NOMO-1 (cell line): ENCODE data around the gene IRGQ.
"Not testable (repeated sequence)": the region's sequence is repeated elsewhere in the genome, so short reads cannot be mapped to it uniquely, and the experiment has no call there.

Source experiments
- DNase-seq, 2 experiments: peaks; one replicate each; lab custom pipeline; 2025; ENCODE audit not compliant: unreplicated experiment in 2 of 2; lab: John Stamatoyannopoulos, UW

Gene IRGQ

DNA sequence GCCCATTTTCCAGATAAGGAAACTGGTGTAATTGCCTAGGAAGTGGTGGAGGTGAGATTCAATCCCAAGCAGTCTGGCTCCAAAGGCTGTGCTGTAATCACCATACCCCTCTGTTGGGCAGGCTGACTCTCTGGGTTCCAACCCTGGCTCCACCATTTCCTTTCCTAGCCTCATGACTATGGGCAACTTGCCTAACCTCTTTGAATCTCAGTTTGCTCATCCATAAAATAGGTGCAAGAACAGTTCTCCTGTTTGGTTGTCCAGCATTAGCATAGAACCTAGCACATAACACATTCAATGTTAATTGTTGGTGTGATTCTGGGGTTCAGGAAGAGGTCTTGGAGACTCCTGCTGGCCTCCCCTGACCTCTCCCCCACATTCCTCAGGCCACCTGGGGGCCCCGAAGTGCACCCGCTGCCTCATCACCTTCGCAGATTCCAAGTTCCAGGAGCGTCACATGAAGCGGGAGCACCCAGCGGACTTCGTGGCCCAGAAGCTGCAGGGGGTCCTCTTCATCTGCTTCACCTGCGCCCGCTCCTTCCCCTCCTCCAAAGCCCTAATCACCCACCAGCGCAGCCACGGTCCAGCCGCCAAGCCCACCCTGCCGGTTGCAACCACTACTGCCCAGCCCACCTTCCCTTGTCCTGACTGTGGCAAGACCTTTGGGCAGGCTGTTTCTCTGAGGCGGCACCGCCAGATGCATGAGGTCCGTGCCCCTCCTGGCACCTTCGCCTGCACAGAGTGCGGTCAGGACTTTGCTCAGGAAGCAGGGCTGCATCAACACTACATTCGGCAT, 2.7 kb upstream of the IRGQ start:
- DNase-seq = no peak

DNA sequence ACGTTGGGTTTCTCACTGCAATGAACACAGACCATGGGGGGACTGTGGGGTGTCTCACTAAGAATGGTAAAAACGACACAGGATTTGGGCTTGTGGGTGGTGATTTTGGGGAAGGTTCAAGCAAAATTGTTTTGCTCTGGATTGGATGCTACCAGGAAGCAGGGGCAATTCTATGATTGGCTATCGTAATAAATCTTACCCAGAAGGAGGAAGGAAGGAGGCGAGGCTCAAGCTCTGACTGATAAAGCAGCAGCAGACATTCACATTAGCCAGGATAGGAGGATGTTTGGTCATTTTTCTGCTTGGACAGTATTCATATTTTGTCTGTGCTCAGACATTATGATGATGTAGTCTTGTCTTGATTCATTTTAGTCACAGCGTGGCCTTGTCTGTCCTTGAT, 1.9 kb upstream of the IRGQ start:
- DNase-seq = peak in 1 of 2 experiments; percentile 17

DNA sequence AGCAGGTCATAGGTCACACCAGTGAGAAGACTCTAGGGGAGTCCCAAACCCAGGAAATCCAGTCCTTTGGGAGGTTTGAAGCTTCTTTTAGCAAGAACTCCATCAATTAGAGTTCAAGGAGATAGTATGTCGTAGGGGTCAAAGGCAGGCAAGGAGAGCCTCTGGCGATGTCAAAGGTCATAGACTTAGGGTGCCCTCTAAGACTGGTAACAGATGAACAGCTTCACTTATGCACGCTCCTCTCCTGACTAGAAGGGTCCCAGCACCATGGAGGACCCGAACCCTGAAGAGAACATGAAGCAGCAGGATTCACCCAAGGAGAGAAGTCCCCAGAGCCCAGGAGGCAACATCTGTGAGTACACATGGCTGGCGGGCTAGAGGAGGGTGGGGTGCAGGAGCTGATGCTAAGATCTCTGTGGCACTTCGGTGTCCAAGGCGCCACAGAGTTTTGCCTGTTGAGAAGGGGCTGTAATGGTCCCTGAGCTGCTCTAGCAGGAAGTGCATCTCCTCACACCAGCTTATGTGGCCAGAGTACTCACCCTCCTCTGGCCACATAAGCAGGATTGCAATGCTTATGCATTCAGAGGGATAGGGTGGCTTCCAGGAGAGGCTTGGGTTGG, 1.0 kb upstream of the IRGQ start:
- peak in 1 of 2 experiments; percentile 18 for DNase-seq

DNA sequence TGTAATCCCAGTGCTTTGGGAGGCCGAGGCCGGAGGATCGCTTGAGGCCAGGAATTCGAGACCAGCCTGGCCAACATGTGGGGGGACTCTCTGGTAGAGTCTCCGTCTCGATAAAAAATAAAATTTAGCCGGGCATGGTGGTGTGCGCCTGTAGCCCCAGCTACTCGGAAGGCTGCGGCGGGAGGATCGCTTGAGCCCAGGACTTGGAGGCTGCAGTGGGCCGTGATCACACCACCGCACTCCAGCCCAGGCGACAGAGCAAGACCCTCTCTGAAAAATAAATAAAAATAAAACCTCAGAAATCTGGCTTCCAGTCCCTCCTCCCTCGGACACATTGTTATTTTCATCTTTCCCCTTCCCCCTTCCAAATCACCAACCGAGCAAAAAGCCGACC, 332 bp downstream of the IRGQ start:
- no peak for DNase-seq

DNA sequence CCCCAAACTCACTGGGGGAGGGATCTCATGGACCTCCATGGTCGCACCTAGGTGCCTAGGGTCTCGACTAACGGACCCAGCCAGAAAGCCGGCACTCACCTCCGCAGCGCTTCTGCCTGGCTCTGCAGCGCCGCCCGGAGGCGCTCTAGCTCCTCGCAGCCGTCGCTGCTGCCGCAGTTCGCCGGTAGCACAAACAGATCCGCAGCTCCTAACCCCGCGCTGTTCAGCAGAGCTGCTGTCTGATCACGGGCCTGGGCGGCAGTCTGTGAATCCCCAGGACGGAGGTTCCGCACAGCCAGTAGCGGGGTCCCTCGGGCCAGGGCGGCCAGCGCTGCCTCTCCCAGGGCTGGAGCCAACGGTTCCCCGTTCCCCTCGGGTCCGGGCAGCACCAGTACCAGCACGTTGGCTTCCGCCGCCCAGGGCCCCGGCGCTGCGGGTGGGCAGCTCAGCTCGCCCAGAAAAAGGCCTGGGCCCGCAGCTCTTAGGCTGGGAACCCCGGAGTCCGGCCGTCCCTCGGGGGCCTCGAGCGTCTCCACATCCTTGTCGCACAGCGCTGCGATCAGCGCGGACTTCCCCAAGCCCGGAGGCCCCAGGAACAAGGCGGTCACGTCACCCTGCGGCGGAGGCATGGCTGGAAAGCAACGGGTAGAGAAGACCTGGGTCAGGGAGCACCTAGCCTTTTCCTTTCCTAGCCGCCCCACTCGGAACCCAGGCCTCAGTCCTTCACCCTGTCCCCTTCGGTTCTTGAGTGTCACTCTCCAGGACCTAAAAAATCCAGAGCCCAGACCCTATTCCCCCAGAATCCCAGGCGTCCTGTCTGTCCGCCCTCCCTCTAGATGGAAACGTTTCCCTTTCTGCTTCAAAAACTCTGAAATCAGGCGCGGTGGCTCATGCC, 977 bp downstream of the IRGQ start:
- DNase-seq = peak; percentile 65 to 73

DNA sequence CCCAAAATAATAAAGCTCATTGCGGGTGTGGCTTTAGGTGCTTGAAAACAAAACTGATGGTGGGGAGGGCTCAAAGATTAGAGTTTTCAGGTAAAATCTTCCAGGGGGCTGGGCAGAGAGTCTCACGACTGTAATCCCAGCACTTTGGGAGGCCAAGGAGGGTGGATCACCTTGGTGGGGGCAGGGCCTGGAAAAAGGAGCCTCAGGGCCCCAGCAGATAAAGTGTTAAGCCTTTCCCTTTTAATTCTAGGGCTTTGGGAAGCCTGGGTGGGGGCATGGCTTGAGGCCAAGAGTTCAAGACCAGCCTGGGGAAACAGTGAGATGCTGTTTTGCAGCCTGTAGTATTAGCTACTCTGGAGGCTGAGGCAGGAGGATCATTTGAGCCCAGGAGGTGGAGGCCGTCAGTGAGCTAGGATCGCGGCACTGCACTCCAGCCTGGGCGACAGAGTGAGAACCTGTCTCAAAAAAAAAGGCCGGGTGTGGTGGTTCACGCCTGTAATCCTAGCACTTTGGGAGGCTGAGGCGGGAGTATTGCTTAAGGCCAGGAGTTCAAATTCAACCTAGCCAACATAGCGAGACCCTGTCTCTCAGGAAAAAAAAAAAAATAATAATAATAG, 1.7 kb downstream of the IRGQ start:
- DNase-seq = no peak

DNA sequence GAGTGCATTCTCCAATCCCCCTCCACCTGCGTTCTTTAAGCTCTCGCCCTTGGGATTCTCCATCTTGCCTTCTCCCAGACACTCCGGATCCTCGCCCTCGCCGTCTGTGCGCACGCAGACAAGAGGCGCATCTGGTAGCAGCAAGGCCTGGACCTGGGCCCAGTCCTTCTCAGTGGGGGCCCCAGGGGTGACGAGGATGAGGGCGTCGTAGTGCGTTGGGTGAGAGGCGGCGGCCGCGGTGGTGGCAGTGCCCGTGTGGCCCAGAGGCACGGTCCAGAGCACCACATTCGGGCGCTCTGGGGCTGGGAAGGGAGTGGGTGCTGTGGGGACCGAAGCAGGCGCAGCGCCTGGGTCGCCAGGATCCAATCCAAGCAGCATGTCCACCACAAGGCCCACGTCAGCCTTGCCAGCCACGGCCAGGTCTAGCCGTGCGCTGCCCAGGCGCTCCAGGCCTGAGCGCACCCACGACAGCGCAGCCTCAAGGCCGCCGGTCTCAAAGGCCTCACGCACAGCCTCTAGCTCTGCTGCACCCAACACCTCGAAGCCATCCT, 3.1 kb downstream of the IRGQ start:
- DNase-seq = no peak

DNA sequence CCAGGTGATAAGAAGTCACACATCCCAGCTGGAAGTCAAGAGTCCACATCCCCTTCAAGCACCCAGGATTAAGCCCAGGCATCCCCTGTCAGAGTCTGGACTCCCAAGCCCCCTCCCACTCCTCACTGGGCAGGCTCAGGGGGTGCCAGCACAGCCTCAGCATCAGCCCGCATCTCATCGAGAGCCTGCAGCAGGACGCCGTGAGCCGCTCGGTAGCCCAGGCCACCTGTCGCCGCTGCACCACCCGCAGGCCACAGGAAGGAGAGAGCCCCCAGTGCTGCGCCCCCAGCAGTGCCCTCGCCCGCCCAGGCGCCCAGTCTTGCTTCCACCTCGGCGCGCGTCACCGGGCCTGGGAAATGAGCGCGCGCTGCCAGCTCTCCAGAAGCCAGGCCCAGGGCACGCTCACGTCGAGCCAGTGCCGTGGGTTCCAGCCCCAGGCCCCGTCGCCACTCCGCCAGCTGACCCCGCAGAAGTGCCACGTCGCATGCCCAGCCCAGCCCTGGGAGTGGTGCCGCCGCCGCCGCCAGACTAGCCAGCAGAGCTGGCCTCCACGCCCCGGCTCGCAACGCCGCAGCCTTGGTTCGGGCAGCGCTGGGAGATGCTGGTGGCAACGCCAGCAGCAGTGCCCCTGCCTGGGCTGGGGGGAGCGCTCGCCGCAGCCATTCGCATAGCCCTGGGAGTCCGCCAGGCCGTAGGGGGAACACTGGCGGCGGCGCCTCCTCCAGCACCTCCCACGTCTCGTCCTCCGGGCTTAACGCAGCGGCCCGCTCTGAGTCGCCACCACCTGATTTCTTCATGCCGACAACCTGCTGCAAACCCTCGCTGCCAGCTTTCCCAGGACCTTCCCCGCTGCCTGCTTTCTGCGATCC, 3.8 kb downstream of the IRGQ start:
- no peak for DNase-seq

DNA sequence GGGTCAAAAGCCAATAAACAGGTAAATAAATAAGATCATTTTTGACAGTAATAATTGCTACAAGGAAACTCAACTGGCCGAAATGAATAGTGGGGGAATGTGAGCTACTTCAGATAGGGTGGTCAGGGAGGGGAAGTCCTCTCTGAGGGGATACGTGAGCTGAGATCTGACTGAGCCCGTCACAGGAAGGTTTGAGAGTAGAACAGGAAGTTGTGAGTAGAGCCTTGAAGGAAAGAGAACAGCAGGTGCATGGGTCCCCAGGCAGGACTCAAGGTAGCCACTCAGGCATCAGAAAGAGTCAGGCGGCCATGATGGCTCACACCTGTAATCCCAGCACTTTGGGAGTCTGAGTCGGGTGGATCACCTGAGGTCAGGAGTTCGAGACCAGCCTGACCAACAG, 6.3 kb downstream of the IRGQ start:
- DNase-seq = no peak

DNA sequence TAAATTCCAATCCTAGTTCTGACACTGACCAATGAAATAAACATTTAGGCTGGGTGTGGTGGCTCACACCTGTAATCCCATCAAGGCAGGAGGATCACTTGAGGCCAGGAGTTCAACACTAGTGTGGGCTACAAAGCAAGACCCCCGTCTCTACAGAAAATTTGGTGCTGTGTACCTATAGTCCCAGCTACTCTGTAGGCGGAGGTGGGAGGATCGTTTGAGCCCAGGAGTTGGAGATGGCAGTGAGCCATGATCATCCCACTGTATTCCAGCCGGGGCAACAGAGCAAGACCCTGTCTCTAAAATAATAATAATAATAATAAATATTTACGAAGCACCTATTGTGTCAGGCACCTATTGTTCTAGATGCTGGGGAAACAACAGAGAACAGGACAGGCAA, 6.7 kb downstream of the IRGQ start:
- DNase-seq = no peak

DNA sequence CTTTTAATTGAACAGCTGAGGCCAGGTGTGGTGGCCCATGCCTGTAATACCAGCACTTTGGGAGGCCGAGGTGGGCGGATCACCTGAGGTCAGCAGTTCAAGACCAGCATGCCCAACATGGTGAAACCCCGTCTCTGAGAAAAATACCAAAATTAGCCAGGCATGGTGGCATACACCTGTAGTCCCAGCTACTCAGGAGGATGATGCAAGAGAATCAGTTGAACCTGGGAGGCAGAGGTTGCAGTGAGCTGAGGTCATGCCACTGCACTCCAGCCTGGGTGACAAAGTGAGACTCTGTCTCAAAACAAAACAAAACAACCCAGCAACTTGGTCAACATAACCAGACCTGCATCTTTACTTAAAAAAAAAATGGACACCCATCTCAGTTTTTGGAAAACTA, 8.9 kb downstream of the IRGQ start:
- not testable (repeated sequence) for DNase-seq

DNA sequence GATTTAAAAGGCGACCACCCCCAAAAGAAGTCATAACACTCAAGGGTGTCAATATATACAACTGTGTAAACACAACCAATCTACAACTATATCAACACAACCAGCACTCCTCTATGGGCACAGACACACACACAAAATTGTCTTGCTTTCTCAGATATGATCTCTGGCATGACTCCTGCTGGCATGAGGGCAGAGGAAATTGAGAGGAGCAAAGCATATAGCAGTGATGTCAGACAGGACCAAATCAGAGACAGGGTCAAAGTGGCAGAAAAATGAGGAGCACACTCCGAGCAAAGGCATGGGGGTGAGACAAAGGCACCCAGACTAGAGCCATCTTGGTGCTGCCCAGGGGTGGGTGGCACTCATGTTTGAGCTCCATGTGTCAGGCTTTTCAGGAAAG, 9.6 kb downstream of the IRGQ start:
- no peak for DNase-seq

DNA sequence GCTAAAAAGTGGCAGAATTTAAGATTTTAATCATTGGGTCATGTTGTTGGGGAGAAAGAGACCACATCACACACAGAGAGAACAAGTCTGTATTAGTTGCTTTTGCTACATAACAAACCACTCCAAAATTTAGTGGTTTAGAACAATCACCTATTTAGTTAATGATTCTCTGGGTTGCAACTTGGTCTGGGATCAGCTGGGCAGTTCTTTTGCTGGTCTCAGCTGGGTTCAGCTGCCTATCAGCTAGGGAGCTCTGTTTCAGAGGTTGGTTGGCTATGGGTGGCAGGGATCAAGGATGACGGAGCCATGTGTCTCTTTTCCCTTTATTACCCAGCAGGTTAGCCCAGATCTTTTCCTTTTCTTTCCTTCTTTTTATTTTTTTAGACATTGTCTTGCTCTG, 11.4 kb downstream of the IRGQ start:
- DNase-seq = no peak

DNA sequence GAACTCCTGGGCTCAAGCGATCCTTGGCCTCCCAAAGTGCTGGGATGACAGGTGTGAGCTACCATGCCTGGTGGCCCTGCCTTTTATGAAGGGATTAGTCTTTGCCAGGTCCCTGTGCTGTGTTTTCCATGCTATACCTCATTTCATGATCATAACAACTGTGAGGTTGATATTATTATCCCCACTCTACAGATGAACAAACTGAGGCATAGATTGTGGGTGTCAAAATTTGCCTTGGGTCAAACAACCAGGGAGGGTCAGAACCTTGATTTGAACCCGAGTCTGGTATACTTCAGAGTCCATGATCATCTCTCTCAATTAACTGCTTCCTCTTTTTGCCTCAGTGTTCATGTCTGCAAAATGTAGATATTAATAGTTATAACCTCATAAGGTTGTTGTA, 13.4 kb downstream of the IRGQ start:
- DNase-seq = no peak

DNA sequence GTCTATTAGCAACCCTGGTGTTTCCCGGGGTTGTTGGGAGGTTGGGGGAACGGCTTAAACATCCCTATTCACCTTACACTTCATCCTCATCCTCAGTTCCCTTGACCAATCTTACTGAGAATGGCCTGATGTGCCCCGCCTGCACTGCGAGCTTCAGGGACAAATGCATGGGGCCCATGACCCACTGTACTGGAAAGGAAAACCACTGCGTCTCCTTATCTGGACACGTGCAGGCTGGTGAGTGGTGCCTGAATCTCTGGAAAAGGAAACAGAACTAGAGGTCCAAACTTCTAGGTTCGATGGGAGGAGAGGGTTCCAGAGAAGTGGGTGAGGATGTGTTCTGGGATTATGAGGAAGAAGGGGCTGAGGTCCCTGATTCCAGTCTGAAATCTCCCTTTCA, 14.5 kb downstream of the IRGQ start:
- no peak for DNase-seq

DNA sequence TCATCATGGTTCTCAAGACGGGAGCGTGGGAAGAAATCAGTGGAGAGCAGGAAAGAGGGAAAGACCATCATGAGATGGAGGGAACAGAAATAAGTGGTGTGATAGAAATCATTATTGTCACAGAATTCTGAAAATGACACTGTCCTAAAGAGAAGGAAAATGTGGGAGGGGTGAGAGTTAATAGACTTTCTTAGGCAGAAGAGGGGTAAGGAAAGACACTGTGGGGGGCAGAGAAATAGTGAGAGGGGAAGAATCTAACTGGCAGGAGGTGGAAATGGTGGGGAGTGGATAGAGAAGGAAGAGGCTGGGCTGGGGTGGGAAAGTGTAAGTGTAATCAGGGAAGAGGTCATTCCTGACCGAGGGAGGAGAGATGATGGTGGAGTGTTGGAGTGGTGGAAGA, 17.1 kb downstream of the IRGQ start:
- no peak for DNase-seq

DNA sequence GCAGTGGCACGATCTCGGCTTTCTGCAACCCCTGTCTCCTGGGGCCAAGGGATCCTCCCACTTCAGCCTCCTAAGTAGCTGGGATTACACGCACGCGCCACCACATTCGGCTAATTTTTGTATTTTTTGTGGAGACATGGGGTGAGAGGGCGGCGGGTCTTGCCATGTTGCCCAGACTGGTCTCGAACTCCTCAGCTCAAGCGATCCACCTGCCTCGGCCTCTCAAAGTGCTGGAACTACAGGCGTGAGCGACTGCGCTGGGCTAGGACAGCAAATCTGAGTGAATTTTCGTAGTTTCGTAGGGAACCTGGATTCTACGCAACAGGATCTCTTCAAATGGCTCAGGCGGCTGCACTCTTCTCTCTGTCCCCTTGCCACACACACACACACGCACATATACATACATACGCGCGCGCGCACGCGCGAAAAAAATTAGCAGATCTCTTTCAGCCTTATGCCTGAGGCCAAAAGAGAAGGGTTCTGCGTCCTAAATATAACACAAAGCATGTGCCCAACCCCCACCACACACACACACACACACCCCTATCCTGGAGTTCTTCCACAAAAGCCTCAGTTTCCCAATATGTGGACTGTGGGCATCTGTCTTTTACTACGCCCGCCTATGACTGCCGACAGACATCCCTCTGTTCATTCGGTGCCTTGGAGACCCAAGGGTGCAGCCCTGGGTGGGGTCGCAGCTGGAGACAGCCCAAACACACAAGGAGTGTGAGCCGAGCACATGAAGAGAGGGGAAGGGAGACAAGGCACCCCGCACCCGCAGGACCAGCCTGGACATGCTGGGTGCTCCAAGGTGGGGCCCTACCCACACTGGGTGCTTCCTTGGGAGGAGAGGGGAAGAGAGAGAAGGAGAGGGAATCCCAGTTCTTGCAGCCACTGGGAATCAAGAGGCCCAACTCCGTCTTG, 19.7 kb downstream of the IRGQ start:
- peak; percentile 35 to 40 for DNase-seq

DNA sequence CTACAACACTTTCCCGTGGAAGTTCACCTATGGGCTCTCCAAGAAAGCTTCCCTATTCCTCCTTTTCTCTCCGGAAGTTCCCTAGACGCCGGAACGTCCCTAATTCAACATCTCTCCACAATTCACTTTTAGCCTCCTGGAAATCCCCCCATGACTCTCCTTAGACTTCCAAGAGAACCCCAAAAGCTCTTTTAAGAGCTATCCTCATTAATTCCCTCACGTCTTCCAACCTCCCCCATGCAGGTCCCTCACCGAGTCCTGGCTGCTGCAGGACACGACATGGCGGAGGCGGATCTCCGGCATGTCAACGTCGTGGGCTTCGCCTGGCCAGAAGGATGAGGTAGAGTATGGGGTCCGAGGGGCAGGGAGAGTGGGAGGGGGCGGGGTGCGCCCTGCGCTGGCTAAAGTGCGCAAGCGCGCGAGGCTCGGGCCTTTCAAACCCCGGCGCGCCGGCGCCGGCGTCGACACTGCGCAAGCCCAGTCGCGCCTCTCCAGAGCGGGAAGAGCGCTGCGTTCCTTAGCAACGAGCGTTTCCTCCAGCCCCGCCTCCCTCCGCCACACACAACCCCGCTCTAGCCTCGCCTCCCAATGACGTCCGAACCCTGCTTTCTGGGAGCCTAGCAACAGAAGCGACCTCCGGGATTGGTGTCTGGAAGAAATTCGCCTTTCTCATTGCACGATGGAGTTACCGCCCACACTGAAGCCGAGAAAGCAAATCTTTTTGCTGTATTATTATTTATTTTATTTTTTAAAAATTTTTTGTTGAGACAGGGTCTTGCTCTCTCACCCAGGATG, 20.6 kb downstream of the IRGQ start, which contains the start of the genes PINLYP and XRCC1:
PINLYP (plus strand) TSS at position 646 of the 795 bp plus-strand sequence. CDS start 1,391 bp downstream, outside the sequence.
XRCC1 (minus strand) TSS at position 372 of the 795 bp plus-strand sequence; CDS start at position 303, 69 bp downstream.
- DNase-seq = peak; percentile 98 to 99
